Retinal pigment epithelial cell (primary cell): ENCODE results near the gene CFAP299.

ENCODE experiments used
- DNase-seq: peaks from one replicate; pipeline ENCODE4 v3.0.0-alpha.2; 2010; ENCODE audit warnings: low read depth
- H3K4me3 ChIP-seq: 2 replicates; pipeline ENCODE4 v1.5.1; 2011; ENCODE audit warnings: mild to moderate bottlenecking, low read length, control low read depth, moderate library complexity
- TF ChIP-seq, protein P1 (sequence below): conservative IDR thresholded peaks from 2 replicates; pipeline ENCODE4 v1.5.1; 2011; ENCODE audit warnings: low read depth, low read length, control low read depth, inconsistent platforms

CFAP299 gene

DNA sequence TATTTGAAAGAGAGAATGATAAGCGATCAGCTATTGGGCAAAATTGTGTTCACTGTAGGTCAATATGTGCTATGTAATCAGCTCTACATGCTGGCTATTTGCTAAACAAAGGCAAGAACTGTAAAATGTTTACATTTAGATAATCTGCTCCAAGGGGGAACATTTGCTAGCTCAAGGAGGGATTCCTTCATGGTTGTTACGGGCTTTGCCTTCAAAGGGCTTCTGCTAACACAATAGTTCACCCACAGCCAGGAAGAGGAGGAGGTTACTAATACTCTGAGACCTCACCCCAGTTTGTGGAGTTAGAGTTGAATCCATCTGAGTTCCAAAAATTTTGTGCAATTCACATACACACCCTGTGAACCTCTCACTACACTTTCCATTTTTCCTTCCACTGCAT lies 587.4 kb downstream of the CFAP299 start:
- no peak overlapping the region for H3K4me3 ChIP-seq
- DNase-seq, result no peak
- TF ChIP-seq, protein P1, sequence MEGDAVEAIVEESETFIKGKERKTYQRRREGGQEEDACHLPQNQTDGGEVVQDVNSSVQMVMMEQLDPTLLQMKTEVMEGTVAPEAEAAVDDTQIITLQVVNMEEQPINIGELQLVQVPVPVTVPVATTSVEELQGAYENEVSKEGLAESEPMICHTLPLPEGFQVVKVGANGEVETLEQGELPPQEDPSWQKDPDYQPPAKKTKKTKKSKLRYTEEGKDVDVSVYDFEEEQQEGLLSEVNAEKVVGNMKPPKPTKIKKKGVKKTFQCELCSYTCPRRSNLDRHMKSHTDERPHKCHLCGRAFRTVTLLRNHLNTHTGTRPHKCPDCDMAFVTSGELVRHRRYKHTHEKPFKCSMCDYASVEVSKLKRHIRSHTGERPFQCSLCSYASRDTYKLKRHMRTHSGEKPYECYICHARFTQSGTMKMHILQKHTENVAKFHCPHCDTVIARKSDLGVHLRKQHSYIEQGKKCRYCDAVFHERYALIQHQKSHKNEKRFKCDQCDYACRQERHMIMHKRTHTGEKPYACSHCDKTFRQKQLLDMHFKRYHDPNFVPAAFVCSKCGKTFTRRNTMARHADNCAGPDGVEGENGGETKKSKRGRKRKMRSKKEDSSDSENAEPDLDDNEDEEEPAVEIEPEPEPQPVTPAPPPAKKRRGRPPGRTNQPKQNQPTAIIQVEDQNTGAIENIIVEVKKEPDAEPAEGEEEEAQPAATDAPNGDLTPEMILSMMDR, result no peak

DNA sequence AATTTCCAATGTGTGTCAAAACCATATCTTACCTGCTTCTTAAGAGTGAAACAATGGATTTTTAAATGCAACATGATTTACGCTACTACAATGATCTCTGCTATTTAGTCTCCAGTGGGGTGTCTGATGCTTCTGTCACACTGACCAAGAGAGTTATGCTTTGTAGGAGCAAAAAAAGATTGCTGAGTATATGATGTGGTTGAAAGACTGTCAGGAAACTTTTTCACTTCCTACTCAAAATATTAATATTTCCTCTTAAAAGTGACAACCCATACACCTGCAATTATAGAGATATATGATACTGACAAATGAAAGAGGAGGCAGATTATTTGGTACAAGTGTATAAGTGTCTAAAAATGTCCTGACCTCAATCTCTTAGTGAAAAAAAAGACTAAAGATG lies 589.8 kb downstream of the CFAP299 start:
- no peak for DNase-seq
- TF ChIP-seq, protein P1, result no peak

DNA sequence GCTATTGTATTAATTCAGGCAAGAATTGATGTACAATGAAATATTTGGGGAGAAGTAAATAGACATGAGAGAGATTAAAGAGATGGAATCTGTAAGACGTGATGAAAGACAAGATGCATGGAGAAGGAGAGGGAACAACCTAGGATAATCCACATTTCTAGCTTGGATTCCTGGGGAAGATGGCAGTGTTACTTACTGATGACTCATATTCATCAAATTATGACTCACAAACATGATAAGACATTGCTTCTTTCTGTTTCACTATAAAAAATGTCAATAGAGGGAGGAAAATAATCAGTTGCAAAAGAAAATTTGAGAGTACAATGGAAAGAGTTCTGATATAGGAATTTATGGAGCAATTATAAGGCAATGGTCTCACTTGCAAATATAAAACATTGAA lies 590.9 kb downstream of the CFAP299 start:
- TF ChIP-seq, protein P1, result no peak
- no peak overlapping the region for H3K4me3 ChIP-seq
- no peak for DNase-seq

More for the DNA sequence above, 589.8 kb downstream of the CFAP299 start:
- H3K4me3 ChIP-seq, result no peak overlapping the region

DNA sequence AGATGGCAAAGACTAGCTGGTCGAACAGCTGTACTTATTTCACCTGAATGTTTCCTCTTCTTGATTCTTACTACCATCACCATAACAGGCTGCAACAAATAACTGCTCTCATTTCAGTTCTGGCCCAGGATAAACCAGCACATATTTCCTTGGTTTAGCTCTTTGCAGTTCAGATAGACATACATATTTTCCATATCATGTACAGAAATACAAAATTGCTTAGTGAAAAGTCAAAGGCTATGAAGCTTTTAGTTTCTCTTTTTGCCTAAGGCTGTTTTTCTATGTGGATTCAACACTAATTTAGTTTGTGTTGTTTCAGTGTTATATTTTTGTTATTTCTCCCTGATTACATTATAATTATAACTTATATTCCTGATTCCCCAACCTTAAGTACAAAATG lies 591.4 kb downstream of the CFAP299 start:
- TF ChIP-seq, protein P1, result no peak
- no peak for DNase-seq
- no peak overlapping the region for H3K4me3 ChIP-seq

DNA sequence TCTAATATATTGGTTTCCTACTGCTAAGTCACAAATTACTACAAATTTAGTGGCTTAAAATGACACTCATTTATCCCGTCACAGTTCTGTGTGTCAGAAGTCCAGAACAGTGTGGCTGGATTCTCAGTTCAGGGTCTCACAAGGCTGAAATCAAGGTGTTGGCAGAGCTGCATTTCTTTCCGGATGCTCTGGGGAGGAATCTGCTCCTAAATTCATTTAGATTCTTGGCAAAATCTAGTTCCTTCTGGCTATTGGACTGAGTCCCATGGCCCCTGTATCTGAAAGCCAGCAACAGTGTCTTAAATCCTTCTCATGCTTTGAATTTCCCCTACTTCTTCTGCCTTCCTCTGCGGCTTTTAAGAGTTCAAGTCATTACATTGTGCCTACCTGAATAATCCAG lies 591.9 kb downstream of the CFAP299 start:
- TF ChIP-seq, protein P1, result no peak
- no peak overlapping the region for H3K4me3 ChIP-seq
- DNase-seq, result no peak

DNA sequence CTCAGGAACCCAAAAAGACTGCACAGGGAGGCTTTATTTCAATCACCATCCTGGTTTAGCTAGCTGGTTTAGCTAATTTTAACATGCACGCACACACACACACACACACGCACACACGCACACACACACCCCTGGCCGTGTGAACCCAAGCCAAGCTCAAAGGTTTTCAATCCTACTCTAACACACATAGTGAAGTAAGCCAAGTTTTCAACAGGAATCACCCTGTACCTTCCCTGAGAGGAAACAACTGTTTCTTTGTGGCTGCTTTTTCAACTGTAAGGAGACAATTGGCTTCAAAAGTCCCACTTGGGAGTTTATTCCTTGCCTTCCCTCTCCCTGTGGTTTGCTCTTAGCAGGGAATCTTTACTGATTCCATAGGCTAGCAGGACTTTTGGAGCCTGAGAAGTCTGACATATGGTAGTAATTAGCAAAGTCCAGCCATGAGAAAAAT lies 596.1 kb downstream of the CFAP299 start:
- DNase-seq, result no peak
- TF ChIP-seq, protein P1, result no peak
- H3K4me3 ChIP-seq, result no peak overlapping the region

DNA sequence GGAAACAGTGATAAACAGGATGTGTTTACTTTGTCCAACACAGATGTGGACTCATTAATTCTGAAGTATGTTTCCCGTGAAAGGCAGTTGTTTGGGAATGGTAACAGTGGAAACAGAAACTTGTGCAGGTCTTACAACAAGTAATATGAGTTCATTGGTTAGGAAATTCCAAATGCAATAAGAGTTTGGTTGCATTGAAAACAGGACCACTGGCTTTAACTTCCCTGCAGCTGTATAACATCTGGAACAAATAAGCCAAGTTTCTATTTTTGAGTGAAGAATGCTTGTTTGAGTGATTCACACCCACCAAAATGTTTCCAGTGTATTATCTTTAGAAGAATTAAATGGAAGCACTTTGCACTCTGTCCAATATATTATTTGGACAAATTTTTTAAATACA lies 612.6 kb downstream of the CFAP299 start:
- no peak for DNase-seq
- no peak overlapping the region for H3K4me3 ChIP-seq
- TF ChIP-seq, protein P1, result no peak
